ENCODE results near the gene CLDN25.

GRCh38 chr11:113802621-113803020 is 23.0 kb downstream of the CLDN25 start:
- TF ChIP-seq REST (IDR thresholded peaks at IDR 0.05; ENCODE audit: insufficient replicate concordance, low read depth) (no peak), CTCF (IDR thresholded peaks at IDR 0.05; ENCODE audit: insufficient read depth, low read length) (no peak)

Measured in HL-60 (cell line).